Measurements from ENCODE around the gene ARHGAP28. TPM values are rescaled to one million over a fixed set of nuclear protein-coding genes. Genes with fewer than 3 reads are reported as not detected.

ARHGAP28 gene
- polyA plus RNA-seq, 1 donor from 2014 or later: 9.8 TPM

- no peak for TF ChIP-seq CTCF (IDR thresholded peaks at IDR 0.05; ENCODE audit: poor library complexity, severe bottlenecking)
Observed at GRCh38 chr18:6876641-6877041, 147.1 kb downstream of the ARHGAP28 start (continued).

DNA sequence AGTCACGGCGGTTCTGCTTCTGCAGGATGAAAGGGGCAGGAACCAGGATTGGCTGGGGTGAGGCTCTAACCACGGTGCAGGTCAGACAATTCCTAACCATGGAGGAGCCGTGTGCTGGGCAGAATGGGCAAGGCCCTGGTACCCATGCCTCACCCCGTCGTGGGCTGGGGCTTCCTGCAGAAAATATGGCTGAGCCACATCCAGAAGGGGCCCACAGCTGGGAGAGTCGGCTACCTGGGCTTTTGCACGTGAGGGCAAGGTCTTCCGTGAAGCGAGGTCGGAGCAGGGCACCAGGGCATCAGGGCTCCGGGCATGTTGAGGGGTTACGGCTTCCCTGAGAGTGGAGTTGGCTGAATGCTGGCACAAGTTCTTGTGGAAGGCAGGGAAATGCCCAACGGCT is 147.8 kb downstream of the ARHGAP28 start:
- no peak overlapping the region for H3K4me3 ChIP-seq (ENCODE audit: low read length)
- no peaks in the 10 kb centered on the region for H3K27me3 ChIP-seq (ENCODE audit: insufficient read depth, low read depth, low read length)
- H3K9me3 ChIP-seq (ENCODE audit: low read length): no peaks in the 10 kb centered on the region
- no peak overlapping the region for H3K27ac ChIP-seq (ENCODE audit: low read length)
- no peaks in the 10 kb centered on the region for H3K9me2 ChIP-seq (ENCODE audit: insufficient read depth, low read length)
- no peaks in the 10 kb centered on the region for H3F3A ChIP-seq (ENCODE audit: insufficient read depth, low read length, poor library complexity, severe bottlenecking)
- H3K36me3 ChIP-seq (ENCODE audit: insufficient read depth, low read length): no peaks in the 10 kb centered on the region
- no peak overlapping the region for H3K4me2 ChIP-seq (ENCODE audit: low read length)
- TF ChIP-seq TAF1 (IDR thresholded peaks at IDR 0.05; ENCODE audit: low read depth) (no peak), EP300 (conservative IDR thresholded peaks at IDR 0.05; ENCODE audit: poor library complexity, severe bottlenecking) (no peak), EZH2 (IDR thresholded peaks at IDR 0.05; ENCODE audit: borderline replicate concordance, insufficient read depth, low read length, poor library complexity, severe bottlenecking) (no peak), RAD21 (conservative IDR thresholded peaks at IDR 0.05) (no peak), POLR2AphosphoS5 (IDR thresholded peaks at IDR 0.05) (no peak), CTCF (IDR thresholded peaks at IDR 0.05; ENCODE audit: poor library complexity, severe bottlenecking) (no peak), MXI1 (conservative IDR thresholded peaks at IDR 0.05; ENCODE audit: poor library complexity, severe bottlenecking) (no peak), SMC3 (conservative IDR thresholded peaks at IDR 0.05; ENCODE audit: poor library complexity) (no peak)
- TF ChIP-seq, protein P1, sequence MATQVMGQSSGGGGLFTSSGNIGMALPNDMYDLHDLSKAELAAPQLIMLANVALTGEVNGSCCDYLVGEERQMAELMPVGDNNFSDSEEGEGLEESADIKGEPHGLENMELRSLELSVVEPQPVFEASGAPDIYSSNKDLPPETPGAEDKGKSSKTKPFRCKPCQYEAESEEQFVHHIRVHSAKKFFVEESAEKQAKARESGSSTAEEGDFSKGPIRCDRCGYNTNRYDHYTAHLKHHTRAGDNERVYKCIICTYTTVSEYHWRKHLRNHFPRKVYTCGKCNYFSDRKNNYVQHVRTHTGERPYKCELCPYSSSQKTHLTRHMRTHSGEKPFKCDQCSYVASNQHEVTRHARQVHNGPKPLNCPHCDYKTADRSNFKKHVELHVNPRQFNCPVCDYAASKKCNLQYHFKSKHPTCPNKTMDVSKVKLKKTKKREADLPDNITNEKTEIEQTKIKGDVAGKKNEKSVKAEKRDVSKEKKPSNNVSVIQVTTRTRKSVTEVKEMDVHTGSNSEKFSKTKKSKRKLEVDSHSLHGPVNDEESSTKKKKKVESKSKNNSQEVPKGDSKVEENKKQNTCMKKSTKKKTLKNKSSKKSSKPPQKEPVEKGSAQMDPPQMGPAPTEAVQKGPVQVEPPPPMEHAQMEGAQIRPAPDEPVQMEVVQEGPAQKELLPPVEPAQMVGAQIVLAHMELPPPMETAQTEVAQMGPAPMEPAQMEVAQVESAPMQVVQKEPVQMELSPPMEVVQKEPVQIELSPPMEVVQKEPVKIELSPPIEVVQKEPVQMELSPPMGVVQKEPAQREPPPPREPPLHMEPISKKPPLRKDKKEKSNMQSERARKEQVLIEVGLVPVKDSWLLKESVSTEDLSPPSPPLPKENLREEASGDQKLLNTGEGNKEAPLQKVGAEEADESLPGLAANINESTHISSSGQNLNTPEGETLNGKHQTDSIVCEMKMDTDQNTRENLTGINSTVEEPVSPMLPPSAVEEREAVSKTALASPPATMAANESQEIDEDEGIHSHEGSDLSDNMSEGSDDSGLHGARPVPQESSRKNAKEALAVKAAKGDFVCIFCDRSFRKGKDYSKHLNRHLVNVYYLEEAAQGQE (IDR thresholded peaks at IDR 0.05; ENCODE audit: borderline replicate concordance): no peak
- H2AFZ ChIP-seq (ENCODE audit: low read depth, low read length): no peak overlapping the region
- H3K79me2 ChIP-seq (replicated peaks; ENCODE audit: insufficient read depth, low read length): no peaks in the 10 kb centered on the region
- H4K20me1 ChIP-seq (ENCODE audit: insufficient read depth): no peaks in the 10 kb centered on the region
- no peak overlapping the region for H3K9ac ChIP-seq (ENCODE audit: low read length)

Data from neural cell (in vitro differentiated cells).